Globus pallidus (tissue), 1 donor: ENCODE measurements around the gene C2CD4C.
"Not testable (repeated sequence)": the region's sequence is repeated elsewhere in the genome, so short reads cannot be mapped to it uniquely, and the experiment has no call there.

Source experiments
- DNase-seq: peaks from one replicate; pipeline ENCODE4 v3.0.0-alpha.2; 2015; ENCODE audit warnings: low spot score

C2CD4C gene

GRCh38 chr19:381901-382300, 27.0 kb downstream of the C2CD4C start:
- DNase-seq: not testable (repeated sequence)

- not testable (repeated sequence) for DNase-seq
These were observed 28.2 kb downstream of the C2CD4C start for GRCh38 chr19:380618-381219.

- no peak for DNase-seq
These were observed 29.2 kb downstream of the C2CD4C start for GRCh38 chr19:379796-380195.

- DNase-seq: no peak
These were observed 30.2 kb downstream of the C2CD4C start for GRCh38 chr19:378706-379105.

GRCh38 chr19:377801-378581, 31.0 kb downstream of the C2CD4C start:
- no peak for DNase-seq

- DNase-seq: no peak
These were observed 32.9 kb downstream of the C2CD4C start for GRCh38 chr19:376111-376470.

GRCh38 chr19:375395-376110, 33.4 kb downstream of the C2CD4C start:
- DNase-seq: no peak

GRCh38 chr19:374886-375235, 34.1 kb downstream of the C2CD4C start:
- no peak for DNase-seq

GRCh38 chr19:374183-374885, 34.6 kb downstream of the C2CD4C start:
- no peak for DNase-seq

- no peak for DNase-seq
These were observed 35.4 kb downstream of the C2CD4C start for GRCh38 chr19:373391-374182.

GRCh38 chr19:372306-372890, 36.5 kb downstream of the C2CD4C start:
- peak; percentile 20 for DNase-seq

- DNase-seq: no peak
These were observed 37.3 kb downstream of the C2CD4C start for GRCh38 chr19:371501-372168.

GRCh38 chr19:370641-371330, 38.2 kb downstream of the C2CD4C start:
- no peak for DNase-seq

GRCh38 chr19:369876-370275, 39.1 kb downstream of the C2CD4C start:
- DNase-seq: no peak

- DNase-seq: no peak
These were observed 39.7 kb downstream of the C2CD4C start for GRCh38 chr19:369256-369655.

GRCh38 chr19:368630-369024, 40.3 kb downstream of the C2CD4C start:
- no peak for DNase-seq

- no peak for DNase-seq
These were observed 40.9 kb downstream of the C2CD4C start for GRCh38 chr19:367963-368629.

- DNase-seq: no peak
These were observed 41.4 kb downstream of the C2CD4C start for GRCh38 chr19:367561-367960.

- DNase-seq: no peak
These were observed 42.0 kb downstream of the C2CD4C start for GRCh38 chr19:366951-367350.
